ENCODE measurements around the gene PTBP1.
A peak's percentile ranks its signal among the peaks of the same experiment; 100 is the strongest.

Gene PTBP1

DNA sequence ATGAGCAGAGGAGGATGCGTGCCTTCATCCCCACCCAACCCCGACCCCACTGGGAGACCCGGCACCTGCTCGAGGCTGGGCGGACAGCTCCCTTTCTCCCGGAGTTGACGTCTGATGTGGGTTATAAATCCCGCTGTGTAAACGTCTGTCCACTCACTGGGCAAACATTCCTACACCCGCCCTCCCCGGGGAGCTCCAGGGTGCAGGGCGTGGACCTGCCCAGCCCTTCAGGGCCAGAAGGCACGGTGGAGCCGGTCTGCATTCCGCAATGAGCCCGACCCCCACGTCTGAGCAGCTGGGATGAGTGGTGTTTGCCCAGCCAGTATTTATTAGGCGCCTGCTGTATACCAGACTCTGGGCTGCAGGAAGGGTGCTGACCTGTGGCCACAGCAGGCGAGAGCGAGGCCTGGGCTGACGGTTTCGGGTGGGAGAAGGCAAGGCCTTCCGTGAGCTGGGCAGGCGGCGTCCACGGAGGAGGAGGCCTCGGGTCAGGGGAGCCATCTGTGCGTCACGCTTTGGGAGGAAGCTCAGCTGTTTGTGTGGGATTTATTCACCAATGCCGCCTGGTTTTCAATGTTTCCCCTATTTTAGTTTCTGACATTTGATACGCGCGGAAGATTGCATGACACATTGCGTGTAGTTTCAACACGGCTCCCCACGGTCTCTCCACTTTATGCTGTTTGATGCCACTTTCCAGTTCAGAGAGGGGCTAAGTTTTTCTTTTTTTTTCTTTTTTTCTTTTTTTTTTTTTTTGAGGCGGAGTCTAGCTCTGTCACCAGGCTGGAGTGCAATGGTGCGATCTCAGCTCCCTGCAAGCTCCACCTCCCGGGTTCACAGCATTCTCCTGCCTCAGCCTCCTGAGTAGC lies 44.4 kb upstream of the PTBP1 start:
- H3K27me3 Mint-ChIP-seq (ENCODE audit: low read depth) = no peaks in the 10 kb centered on the region
- TF ChIP-seq, protein P1, sequence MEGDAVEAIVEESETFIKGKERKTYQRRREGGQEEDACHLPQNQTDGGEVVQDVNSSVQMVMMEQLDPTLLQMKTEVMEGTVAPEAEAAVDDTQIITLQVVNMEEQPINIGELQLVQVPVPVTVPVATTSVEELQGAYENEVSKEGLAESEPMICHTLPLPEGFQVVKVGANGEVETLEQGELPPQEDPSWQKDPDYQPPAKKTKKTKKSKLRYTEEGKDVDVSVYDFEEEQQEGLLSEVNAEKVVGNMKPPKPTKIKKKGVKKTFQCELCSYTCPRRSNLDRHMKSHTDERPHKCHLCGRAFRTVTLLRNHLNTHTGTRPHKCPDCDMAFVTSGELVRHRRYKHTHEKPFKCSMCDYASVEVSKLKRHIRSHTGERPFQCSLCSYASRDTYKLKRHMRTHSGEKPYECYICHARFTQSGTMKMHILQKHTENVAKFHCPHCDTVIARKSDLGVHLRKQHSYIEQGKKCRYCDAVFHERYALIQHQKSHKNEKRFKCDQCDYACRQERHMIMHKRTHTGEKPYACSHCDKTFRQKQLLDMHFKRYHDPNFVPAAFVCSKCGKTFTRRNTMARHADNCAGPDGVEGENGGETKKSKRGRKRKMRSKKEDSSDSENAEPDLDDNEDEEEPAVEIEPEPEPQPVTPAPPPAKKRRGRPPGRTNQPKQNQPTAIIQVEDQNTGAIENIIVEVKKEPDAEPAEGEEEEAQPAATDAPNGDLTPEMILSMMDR (IDR thresholded peaks at IDR 0.05; ENCODE audit: unreplicated experiment in 3 of 3) = no peak
- H3K9me3 Mint-ChIP-seq = no peaks in the 10 kb centered on the region
- peak overlapping the region in 1 of 3 experiments; percentile 13 for H3K4me3 Mint-ChIP-seq
- H3K36me3 Mint-ChIP-seq (ENCODE audit: low read depth) = peaks cover 7% of the 10 kb centered on the region
- H3K4me1 Mint-ChIP-seq = peaks cover 7% of the 10 kb centered on the region
- peak overlapping the region; percentile 85 to 93 (median 90) for H3K27ac Mint-ChIP-seq

DNA sequence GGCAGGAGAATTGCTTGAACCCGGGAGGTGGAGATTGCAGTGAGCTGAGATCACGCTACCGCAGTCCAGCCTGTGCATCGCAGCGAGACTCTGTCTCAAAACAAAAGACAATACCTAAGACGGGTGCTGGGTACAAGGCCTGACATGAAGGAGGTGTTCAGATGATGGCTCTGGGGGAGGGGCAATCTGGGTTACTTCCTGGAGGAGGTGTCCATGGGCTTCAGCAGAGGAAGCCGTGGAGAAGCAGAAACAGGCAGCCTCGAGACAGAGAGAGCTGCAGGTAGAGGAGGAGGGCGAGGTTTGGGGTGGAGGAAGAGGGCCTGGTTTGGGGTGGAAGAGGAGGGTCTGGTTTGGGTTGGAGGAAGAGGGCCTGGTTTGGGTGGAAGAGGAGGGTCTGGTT lies 42.7 kb upstream of the PTBP1 start:
- TF ChIP-seq, protein P1 (IDR thresholded peaks at IDR 0.05; ENCODE audit: unreplicated experiment in 3 of 3) = no peak
- peaks cover 1% of the 10 kb centered on the region for H3K27me3 Mint-ChIP-seq (ENCODE audit: low read depth)
- H3K27ac Mint-ChIP-seq = no peak overlapping the region
- H3K4me3 Mint-ChIP-seq = no peak overlapping the region
- peaks cover 6% of the 10 kb centered on the region for H3K9me3 Mint-ChIP-seq
- H3K4me1 Mint-ChIP-seq = peaks cover 7% of the 10 kb centered on the region
- peaks cover under 1% of the 10 kb centered on the region for H3K36me3 Mint-ChIP-seq (ENCODE audit: low read depth)

DNA sequence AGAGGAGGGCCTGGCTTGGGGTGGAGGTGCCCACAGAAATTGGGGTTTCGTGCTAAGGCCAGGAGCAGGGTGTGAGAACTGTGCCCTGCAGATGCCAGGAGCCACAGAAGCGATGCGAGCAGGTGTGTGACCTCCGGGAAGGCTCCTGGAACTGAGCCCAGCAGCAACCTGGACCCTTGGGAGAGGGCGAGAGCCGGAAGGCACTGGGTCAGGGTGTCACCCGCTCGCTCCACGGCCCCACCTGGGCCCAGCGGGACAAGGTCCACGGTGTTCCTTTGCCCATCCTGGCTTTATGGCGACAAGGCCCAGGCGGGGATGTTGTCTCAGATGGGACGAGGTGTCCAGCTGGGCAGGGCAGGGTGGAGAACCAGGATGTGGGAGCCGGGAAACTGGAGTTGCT lies 42.2 kb upstream of the PTBP1 start:
- TF ChIP-seq, protein P1 (IDR thresholded peaks at IDR 0.05; ENCODE audit: unreplicated experiment in 3 of 3) = no peak
- no peak overlapping the region for H3K27ac Mint-ChIP-seq
- H3K4me3 Mint-ChIP-seq = no peak overlapping the region
- H3K4me1 Mint-ChIP-seq = peaks cover 7% of the 10 kb centered on the region
- peaks cover 4% of the 10 kb centered on the region for H3K27me3 Mint-ChIP-seq (ENCODE audit: low read depth)
- peaks cover 4% of the 10 kb centered on the region for H3K36me3 Mint-ChIP-seq (ENCODE audit: low read depth)
- H3K9me3 Mint-ChIP-seq = peaks cover 10% of the 10 kb centered on the region

DNA sequence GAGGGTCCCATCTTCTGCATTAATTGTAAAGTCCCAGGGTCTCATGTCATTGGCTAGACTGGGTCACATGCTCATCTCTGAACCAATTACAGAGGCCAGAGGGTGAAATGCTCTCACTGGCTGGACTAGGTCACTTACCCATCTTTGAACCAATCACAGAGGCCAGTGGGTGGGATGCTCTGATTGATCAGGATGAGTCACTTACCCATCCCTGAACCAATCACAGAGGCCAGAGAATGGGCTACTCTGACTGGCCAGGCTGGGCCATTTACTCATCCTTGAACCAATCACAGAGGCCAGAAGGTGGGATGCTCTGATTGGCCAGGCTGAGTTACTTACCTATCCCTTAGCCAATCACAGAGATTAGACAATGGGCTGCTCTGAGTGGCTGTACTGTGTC lies 41.0 kb upstream of the PTBP1 start:
- Mint-ChIP-seq H3K4me3 (no peak overlapping the region), H3K27ac (peak overlapping the region in 1 of 3 experiments; percentile 10), H3K36me3 (ENCODE audit: low read depth) (peaks cover 4% of the 10 kb centered on the region), H3K4me1 (peaks cover 7% of the 10 kb centered on the region), H3K27me3 (ENCODE audit: low read depth) (peaks cover 4% of the 10 kb centered on the region), H3K9me3 (peaks cover 10% of the 10 kb centered on the region)
- TF ChIP-seq, protein P1 (IDR thresholded peaks at IDR 0.05; ENCODE audit: unreplicated experiment in 3 of 3) = no peak

DNA sequence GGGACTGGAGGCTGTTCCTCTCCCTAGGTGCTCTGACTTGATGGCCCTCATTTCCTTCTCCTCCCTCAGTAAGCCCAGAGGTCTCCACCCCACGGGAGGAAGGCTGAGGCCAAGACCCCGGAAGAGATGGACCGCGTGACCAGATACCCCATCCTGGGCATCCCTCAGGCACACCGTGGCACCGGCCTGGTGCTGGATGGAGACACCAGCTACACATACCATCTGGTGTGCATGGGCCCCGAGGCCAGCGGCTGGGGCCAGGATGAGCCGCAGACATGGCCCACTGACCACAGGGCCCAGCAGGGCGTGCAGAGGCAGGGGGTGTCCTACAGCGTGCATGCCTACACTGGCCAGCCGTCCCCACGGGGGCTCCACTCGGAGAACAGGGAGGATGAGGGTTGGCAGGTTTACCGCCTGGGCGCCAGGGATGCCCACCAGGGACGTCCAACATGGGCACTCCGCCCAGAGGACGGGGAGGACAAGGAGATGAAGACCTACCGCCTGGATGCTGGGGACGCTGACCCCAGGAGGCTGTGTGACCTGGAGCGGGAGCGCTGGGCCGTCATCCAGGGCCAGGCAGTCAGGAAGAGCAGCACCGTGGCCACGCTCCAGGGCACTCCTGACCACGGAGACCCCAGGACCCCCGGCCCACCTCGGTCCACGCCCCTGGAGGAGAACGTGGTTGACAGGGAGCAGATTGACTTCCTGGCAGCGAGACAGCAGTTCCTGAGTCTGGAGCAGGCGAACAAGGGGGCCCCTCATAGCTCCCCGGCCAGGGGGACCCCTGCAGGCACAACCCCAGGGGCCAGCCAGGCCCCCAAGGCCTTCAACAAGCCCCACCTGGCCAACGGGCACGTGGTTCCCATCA lies 40.2 kb upstream of the PTBP1 start:
- Mint-ChIP-seq H3K4me1 (peaks cover 7% of the 10 kb centered on the region), H3K4me3 (no peak overlapping the region), H3K9me3 (peaks cover 10% of the 10 kb centered on the region), H3K27me3 (ENCODE audit: low read depth) (peaks cover 4% of the 10 kb centered on the region), H3K36me3 (ENCODE audit: low read depth) (peaks cover 4% of the 10 kb centered on the region), H3K27ac (no peak overlapping the region)
- TF ChIP-seq, protein P1 (IDR thresholded peaks at IDR 0.05; ENCODE audit: unreplicated experiment in 3 of 3) = no peak

Data from nephron (organoid).